HepG2 (cell line): ENCODE measurements around the gene RHOT2. TPM values are rescaled to one million over a fixed set of nuclear protein-coding genes. Genes with fewer than 3 reads are reported as not detected.

Experiments
- ARHGAP35 ChIP-seq: sonication (generic); formaldehyde crosslinking; IDR thresholded peaks from 2 replicates; pipeline ENCODE4 v1.9.0; 2022; ENCODE audit warnings: mild to moderate bottlenecking, inconsistent platforms, moderate library complexity, missing genetic modification reagents, borderline replicate concordance
- ETV5 ChIP-seq: IDR thresholded peaks from 2 replicates; pipeline ENCODE4 v1.6.1; 2018; ENCODE audit warnings: missing biosample characterization, missing genetic modification reagents, inconsistent platforms, borderline replicate concordance
- FOSL1 ChIP-seq: sonication (generic); formaldehyde crosslinking; IDR thresholded peaks from 2 replicates; pipeline ENCODE4 v1.9.0; 2021; ENCODE audit warnings: missing genetic modification reagents, borderline replicate concordance
- GFI1 ChIP-seq: sonication (generic); formaldehyde crosslinking; IDR thresholded peaks from 2 replicates; pipeline ENCODE4 v1.5.0; 2020; ENCODE audit warnings: missing genetic modification reagents, mild to moderate bottlenecking, borderline replicate concordance
- HIVEP1 ChIP-seq: sonication (generic); formaldehyde crosslinking; IDR thresholded peaks from 2 replicates; pipeline ENCODE4 v1.4.0; 2020; ENCODE audit warnings: mild to moderate bottlenecking, missing genetic modification reagents
- KDM1A ChIP-seq: IDR thresholded peaks from 2 replicates; pipeline ENCODE4 v1.6.1; 2016; ENCODE audit warnings: missing compliant biosample characterization
- MATR3 ChIP-seq: sonication (generic); formaldehyde crosslinking; IDR thresholded peaks from 2 replicates; pipeline ENCODE4 v1.4.0; 2020; ENCODE audit warnings: missing genetic modification reagents
- NBN ChIP-seq: fragments of 450-650 bp; conservative IDR thresholded peaks from 2 replicates; pipeline ENCODE4 v1.6.1; 2017
- NCOA5 ChIP-seq: sonication (generic); formaldehyde crosslinking; IDR thresholded peaks from 2 replicates; pipeline ENCODE4 v1.4.0; 2020; ENCODE audit warnings: missing genetic modification reagents
- NRL ChIP-seq: sonication (generic); formaldehyde crosslinking; IDR thresholded peaks from 2 replicates; pipeline ENCODE4 v1.5.0; 2020; ENCODE audit warnings: missing genetic modification reagents, mild to moderate bottlenecking, moderate library complexity, borderline replicate concordance
- PLRG1 ChIP-seq: fragments of 450-650 bp; conservative IDR thresholded peaks from 2 replicates; pipeline ENCODE4 v1.6.1; 2016
- RAD51 ChIP-seq: fragments of 450-650 bp; IDR thresholded peaks from 2 replicates; pipeline ENCODE4 v1.6.1; 2016; ENCODE audit warnings: borderline replicate concordance
- RFXAP ChIP-seq: sonication (generic); formaldehyde crosslinking; IDR thresholded peaks from 2 replicates; pipeline ENCODE4 v1.4.0; 2020; ENCODE audit warnings: missing genetic modification reagents, borderline replicate concordance
- SMARCE1 ChIP-seq: fragments of 450-650 bp; IDR thresholded peaks from 2 replicates; pipeline ENCODE4 v1.6.1; 2017; ENCODE audit warnings: borderline replicate concordance
- SRSF4 ChIP-seq: fragments of 200-400 bp; formaldehyde crosslinking; IDR thresholded peaks from one replicate; pipeline ENCODE4 v1.6.1; 2018; ENCODE audit warnings: mild to moderate bottlenecking, low read depth, low read length, moderate library complexity; ENCODE audit not compliant: poor library complexity, severe bottlenecking
- SUZ12 ChIP-seq: fragments of 150-350 bp; IDR thresholded peaks from 2 replicates; pipeline ENCODE4 v1.6.1; 2014; ENCODE audit warnings: low read depth, low read length
- ZNF260 ChIP-seq: sonication (generic); formaldehyde crosslinking; IDR thresholded peaks from 2 replicates; pipeline ENCODE4 v1.4.0; 2020; ENCODE audit warnings: missing genetic modification reagents, low read depth, mild to moderate bottlenecking, borderline replicate concordance
- ZNF350 ChIP-seq: sonication (generic); formaldehyde crosslinking; IDR thresholded peaks from 2 replicates; pipeline ENCODE4 v1.4.0; 2020; ENCODE audit warnings: mild to moderate bottlenecking, low read depth, missing genetic modification reagents, borderline replicate concordance
- ZNF510 ChIP-seq: sonication (generic); formaldehyde crosslinking; IDR thresholded peaks from 2 replicates; pipeline ENCODE4 v1.4.0; 2020; ENCODE audit warnings: low read depth, mild to moderate bottlenecking, missing genetic modification reagents
- ZNF530 ChIP-seq: sonication (generic); formaldehyde crosslinking; IDR thresholded peaks from 2 replicates; pipeline ENCODE4 v1.5.0; 2020; ENCODE audit warnings: low read depth, mild to moderate bottlenecking, missing genetic modification reagents
- ZNF572 ChIP-seq: sonication (generic); formaldehyde crosslinking; IDR thresholded peaks from 2 replicates; pipeline ENCODE4 v1.5.1; 2020; ENCODE audit warnings: mild to moderate bottlenecking, missing genetic modification reagents
- ZNF652 ChIP-seq: IDR thresholded peaks from 2 replicates; pipeline ENCODE4 v1.6.1; 2016; ENCODE audit warnings: low read depth, borderline replicate concordance
- ZNF746 ChIP-seq: sonication (generic); formaldehyde crosslinking; IDR thresholded peaks from 2 replicates; pipeline ENCODE4 v1.8.0; 2022; ENCODE audit warnings: mild to moderate bottlenecking, missing genetic modification reagents
- polyA plus RNA-seq, 8 experiments: library from polyadenylated mRNA; depleted of rRNA in 3 of 8; stranded (reverse) in 7 of 8; unstranded in 1 of 8; fragments of >200 nt; fragmentation: Illumina TruSeq in 4 of 8; extraction: Trizol in 4 of 8; gene quantifications; 2 replicates each; pipeline versions ENCODE4 v1.2.1 to v1.2.3, GENCODE V29; 2011 to 2016; ENCODE audit warnings: low read depth in 4 of 8, missing spikeins in 1 of 8, mixed read lengths in 1 of 8; ENCODE audit not compliant: insufficient read depth in 1 of 8
- total RNA-seq, 5 experiments: library from RNA; depleted of rRNA; stranded (reverse); fragments of >200 nt; fragmentation: Illumina TruSeq; extraction: Trizol; gene quantifications; 2 replicates each; pipeline ENCODE4 v1.2.3, GENCODE V29; 2016; ENCODE audit warnings: low read depth in 1 of 5
- TF ChIP-seq, protein P1 (sequence below): sonication (generic); formaldehyde crosslinking; IDR thresholded peaks from 2 replicates; pipeline ENCODE4 v1.8.1; 2022; ENCODE audit warnings: low read depth, mild to moderate bottlenecking, missing genetic modification reagents
- TF ChIP-seq, protein P2 (sequence below): sonication (generic); formaldehyde crosslinking; IDR thresholded peaks from 2 replicates; pipeline ENCODE4 v1.5.1; 2020; ENCODE audit warnings: mild to moderate bottlenecking, missing genetic modification reagents

Gene RHOT2
- total and polyA plus RNA-seq, 2 of the 13 experiments (the other 11 are each of a cell fraction or from before 2014, with no cell fraction given) = 63.6 to 76.9 TPM

DNA sequence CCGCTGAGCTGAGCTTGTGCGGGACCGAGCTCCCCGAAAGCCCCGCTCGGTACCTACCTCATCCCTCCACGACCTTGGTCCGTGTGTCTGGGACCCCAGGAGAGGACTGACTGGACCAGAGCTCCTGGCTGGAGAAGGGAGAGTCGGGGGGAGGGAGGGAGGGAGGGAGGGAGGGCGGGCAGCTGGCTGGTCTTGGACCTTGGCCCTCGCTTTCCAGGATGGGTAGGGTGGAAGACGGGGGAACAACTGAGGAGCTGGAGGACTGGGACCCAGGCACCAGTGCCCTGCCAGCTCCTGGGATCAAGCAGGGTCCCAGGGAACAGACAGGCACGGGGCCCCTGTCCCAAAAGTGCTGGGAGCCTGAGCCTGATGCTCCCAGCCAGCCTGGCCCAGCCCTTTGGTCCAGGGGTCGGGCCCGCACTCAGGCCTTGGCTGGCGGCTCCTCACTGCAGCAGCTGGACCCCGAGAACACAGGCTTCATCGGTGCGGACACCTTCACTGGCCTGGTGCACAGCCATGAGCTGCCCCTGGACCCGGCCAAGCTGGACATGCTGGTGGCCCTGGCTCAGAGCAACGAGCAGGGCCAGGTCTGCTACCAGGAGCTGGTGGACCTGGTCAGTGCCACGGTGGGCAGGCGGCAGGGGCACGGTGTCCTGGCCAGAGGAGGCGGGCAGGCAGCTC, 8.1 kb downstream of the RHOT2 start (continued):
- TF ChIP-seq SMARCE1 (no peak), ETV5 (no peak), RAD51 (no peak), ZNF260 (no peak), NRL (0 out of 2 replicates have a peak, but pooled peaks have one; percentile 31), NBN (no peak), ZNF510 (no peak), FOSL1 (CRISPR knock-in tag) (no peak), PLRG1 (no peak), HIVEP1 (CRISPR knock-in tag) (0 out of 2 replicates have a peak, but pooled peaks have one; percentile 13), SUZ12 (no peak), MATR3 (CRISPR knock-in tag) (no peak), KDM1A (no peak), ZNF572 (CRISPR knock-in tag) (no peak), ZNF350 (CRISPR knock-in tag) (no peak), NCOA5 (CRISPR knock-in tag) (no peak), ZNF746 (CRISPR knock-in tag) (peak; percentile 85), GFI1 (CRISPR knock-in tag) (no peak), ZNF652 (CRISPR knock-in tag) (no peak), SRSF4 (no peak), ARHGAP35 (CRISPR knock-in tag) (no peak), ZNF530 (CRISPR knock-in tag) (no peak), RFXAP (CRISPR knock-in tag) (no peak)
- TF ChIP-seq, protein P1, sequence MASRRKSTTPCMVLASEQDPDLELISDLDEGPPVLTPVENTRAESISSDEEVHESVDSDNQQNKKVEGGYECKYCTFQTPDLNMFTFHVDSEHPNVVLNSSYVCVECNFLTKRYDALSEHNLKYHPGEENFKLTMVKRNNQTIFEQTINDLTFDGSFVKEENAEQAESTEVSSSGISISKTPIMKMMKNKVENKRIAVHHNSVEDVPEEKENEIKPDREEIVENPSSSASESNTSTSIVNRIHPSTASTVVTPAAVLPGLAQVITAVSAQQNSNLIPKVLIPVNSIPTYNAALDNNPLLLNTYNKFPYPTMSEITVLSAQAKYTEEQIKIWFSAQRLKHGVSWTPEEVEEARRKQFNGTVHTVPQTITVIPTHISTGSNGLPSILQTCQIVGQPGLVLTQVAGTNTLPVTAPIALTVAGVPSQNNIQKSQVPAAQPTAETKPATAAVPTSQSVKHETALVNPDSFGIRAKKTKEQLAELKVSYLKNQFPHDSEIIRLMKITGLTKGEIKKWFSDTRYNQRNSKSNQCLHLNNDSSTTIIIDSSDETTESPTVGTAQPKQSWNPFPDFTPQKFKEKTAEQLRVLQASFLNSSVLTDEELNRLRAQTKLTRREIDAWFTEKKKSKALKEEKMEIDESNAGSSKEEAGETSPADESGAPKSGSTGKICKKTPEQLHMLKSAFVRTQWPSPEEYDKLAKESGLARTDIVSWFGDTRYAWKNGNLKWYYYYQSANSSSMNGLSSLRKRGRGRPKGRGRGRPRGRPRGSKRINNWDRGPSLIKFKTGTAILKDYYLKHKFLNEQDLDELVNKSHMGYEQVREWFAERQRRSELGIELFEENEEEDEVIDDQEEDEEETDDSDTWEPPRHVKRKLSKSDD (CRISPR knock-in tag) = no peak
- TF ChIP-seq, protein P2, sequence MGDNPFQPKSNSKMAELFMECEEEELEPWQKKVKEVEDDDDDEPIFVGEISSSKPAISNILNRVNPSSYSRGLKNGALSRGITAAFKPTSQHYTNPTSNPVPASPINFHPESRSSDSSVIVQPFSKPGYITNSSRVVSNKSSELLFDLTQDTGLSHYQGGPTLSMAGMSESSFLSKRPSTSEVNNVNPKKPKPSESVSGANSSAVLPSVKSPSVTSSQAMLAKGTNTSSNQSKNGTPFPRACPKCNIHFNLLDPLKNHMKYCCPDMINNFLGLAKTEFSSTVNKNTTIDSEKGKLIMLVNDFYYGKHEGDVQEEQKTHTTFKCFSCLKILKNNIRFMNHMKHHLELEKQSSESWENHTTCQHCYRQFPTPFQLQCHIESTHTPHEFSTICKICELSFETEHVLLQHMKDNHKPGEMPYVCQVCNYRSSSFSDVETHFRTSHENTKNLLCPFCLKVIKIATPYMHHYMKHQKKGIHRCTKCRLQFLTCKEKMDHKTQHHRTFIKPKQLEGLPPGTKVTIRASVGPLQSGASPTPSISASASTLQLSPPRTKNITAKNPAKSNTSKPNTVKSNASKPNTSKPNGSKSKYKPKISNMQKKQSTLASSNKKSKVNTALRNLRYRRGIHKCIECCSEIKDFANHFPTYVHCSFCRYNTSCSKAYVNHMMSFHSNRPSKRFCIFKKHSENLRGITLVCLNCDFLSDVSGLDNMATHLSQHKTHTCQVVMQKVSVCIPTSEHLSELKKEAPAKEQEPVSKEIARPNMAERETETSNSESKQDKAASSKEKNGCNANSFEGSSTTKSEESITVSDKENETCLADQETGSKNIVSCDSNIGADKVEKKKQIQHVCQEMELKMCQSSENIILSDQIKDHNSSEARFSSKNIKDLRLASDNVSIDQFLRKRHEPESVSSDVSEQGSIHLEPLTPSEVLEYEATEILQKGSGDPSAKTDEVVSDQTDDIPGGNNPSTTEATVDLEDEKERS (CRISPR knock-in tag) = no peak
